ENCODE measurements around the gene HERC4.

Gene HERC4

DNA sequence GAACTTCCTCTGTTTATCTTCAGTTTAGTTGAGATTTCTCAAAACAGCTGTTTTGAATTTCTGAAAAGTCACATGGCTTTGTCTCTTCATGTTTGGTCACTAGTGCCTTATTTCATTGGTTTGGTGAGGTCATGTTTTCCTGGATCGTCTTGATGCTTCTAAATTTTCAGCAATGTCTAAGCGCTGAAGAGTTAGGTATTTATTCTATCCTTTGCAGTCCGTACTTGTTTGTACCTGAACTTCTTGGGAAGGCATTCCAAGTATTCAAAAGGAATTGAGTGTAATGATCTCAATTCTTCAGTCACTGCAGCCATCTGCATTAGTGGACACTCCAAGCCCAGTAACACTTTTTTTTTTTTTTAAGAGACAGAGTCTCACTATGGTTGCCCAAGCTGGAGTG lies 67.7 kb downstream of the HERC4 start:
- no peak for TF ChIP-seq TAF1 (IDR thresholded peaks at IDR 0.05; ENCODE audit: borderline replicate concordance, insufficient read depth, low read length)
- no peak for TF ChIP-seq SIN3A (IDR thresholded peaks at IDR 0.05; ENCODE audit: borderline replicate concordance, insufficient read depth, low read length)

DNA sequence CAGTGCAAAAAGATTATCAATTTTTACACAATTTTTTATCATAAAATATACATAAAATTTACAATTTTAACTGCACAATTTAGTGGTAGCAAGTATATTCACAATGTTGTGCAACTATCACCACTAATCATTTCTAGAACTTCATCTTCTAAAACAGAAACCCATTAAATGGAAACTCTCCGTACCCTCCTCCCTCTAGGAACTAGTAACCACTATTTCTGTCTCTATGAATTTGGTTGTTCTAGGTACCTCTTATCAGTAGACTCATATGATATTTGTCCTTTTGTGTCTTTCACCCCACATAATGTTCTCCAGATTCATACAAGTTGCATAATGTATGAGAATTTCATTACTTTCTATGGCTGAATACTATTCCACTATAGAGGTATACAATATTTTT lies 73.5 kb downstream of the HERC4 start:
- TF ChIP-seq POLR2AphosphoS5 (IDR thresholded peaks at IDR 0.05; ENCODE audit: low read depth, low read length) (no peak), TAF1 (IDR thresholded peaks at IDR 0.05; ENCODE audit: borderline replicate concordance, insufficient read depth, low read length) (no peak), SIN3A (IDR thresholded peaks at IDR 0.05; ENCODE audit: borderline replicate concordance, insufficient read depth, low read length) (no peak), FOXP2 (optimal IDR thresholded peaks at IDR 0.05; ENCODE audit: borderline replicate concordance, extremely low read depth, extremely low read length, insufficient read depth) (no peak)
- TF ChIP-seq, protein P1, sequence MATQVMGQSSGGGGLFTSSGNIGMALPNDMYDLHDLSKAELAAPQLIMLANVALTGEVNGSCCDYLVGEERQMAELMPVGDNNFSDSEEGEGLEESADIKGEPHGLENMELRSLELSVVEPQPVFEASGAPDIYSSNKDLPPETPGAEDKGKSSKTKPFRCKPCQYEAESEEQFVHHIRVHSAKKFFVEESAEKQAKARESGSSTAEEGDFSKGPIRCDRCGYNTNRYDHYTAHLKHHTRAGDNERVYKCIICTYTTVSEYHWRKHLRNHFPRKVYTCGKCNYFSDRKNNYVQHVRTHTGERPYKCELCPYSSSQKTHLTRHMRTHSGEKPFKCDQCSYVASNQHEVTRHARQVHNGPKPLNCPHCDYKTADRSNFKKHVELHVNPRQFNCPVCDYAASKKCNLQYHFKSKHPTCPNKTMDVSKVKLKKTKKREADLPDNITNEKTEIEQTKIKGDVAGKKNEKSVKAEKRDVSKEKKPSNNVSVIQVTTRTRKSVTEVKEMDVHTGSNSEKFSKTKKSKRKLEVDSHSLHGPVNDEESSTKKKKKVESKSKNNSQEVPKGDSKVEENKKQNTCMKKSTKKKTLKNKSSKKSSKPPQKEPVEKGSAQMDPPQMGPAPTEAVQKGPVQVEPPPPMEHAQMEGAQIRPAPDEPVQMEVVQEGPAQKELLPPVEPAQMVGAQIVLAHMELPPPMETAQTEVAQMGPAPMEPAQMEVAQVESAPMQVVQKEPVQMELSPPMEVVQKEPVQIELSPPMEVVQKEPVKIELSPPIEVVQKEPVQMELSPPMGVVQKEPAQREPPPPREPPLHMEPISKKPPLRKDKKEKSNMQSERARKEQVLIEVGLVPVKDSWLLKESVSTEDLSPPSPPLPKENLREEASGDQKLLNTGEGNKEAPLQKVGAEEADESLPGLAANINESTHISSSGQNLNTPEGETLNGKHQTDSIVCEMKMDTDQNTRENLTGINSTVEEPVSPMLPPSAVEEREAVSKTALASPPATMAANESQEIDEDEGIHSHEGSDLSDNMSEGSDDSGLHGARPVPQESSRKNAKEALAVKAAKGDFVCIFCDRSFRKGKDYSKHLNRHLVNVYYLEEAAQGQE (IDR thresholded peaks at IDR 0.05; ENCODE audit: insufficient read depth in 1 of 2, low read depth in 2 of 2, low read length in 2 of 2), result no peak

GRCh38 chr10:68001000-68001399 lies 74.1 kb downstream of the HERC4 start:
- TF ChIP-seq, protein P1 (IDR thresholded peaks at IDR 0.05; ENCODE audit: insufficient read depth in 1 of 2, low read depth in 2 of 2, low read length in 2 of 2), result no peak
- no peak for TF ChIP-seq TAF1 (IDR thresholded peaks at IDR 0.05; ENCODE audit: borderline replicate concordance, insufficient read depth, low read length)
- no peak for TF ChIP-seq SIN3A (IDR thresholded peaks at IDR 0.05; ENCODE audit: borderline replicate concordance, insufficient read depth, low read length)
- TF ChIP-seq FOXP2 (optimal IDR thresholded peaks at IDR 0.05; ENCODE audit: borderline replicate concordance, extremely low read depth, extremely low read length, insufficient read depth), result no peak
- no peak for TF ChIP-seq POLR2AphosphoS5 (IDR thresholded peaks at IDR 0.05; ENCODE audit: low read depth, low read length)

DNA sequence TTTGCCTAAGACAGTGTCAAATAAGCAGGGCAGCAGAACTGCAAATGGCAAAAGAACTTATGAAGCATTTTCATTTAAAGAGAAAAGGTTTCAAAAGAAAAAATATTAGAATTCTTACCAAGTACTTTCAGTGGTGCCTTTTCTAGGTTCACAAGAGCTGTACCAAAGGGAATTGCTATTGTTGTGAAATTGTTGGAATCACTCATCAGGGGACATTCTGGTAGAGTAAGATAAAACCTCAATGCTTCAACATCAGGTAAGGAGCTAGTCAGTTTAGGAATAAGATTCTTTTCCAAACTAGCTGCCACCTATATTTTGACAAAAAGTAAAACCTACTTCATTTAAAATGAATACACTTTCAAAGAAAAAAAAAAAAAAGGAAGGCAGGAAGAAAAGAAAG lies 85.0 kb downstream of the HERC4 start:
- TF ChIP-seq POLR2AphosphoS5 (IDR thresholded peaks at IDR 0.05; ENCODE audit: low read depth, low read length) (no peak), SIN3A (IDR thresholded peaks at IDR 0.05; ENCODE audit: borderline replicate concordance, insufficient read depth, low read length) (no peak), TAF1 (IDR thresholded peaks at IDR 0.05; ENCODE audit: borderline replicate concordance, insufficient read depth, low read length) (no peak), FOXP2 (optimal IDR thresholded peaks at IDR 0.05; ENCODE audit: borderline replicate concordance, extremely low read depth, extremely low read length, insufficient read depth) (no peak)
- TF ChIP-seq, protein P1 (IDR thresholded peaks at IDR 0.05; ENCODE audit: insufficient read depth in 1 of 2, low read depth in 2 of 2, low read length in 2 of 2), result no peak

- TF ChIP-seq, protein P1 (IDR thresholded peaks at IDR 0.05; ENCODE audit: insufficient read depth in 1 of 2, low read depth in 2 of 2, low read length in 2 of 2), result no peak
Observed at GRCh38 chr10:67988606-67989005, 86.5 kb downstream of the HERC4 start.
